Astrocyte of the spinal cord (primary cell): ENCODE results near the gene CMTM5.
"Not testable (repeated sequence)": the region's sequence is repeated elsewhere in the genome, so short reads cannot be mapped to it uniquely, and the experiment has no call there.

ENCODE experiments used
- DNase-seq: peaks from one replicate; pipeline ENCODE4 v3.0.0; 2011; ENCODE audit warnings: low read depth, low spot score
- H3K4me3 ChIP-seq: 2 replicates; pipeline ENCODE4 v1.5.1; 2011; ENCODE audit warnings: low read depth, mild to moderate bottlenecking, low read length, moderate library complexity
- in situ Hi-C: cut with HindIII; loops from 2 replicates; pipeline ENCODE4 v1.10.0; 2017; ENCODE audit warnings: low sequenced_read_pairs
- TF ChIP-seq, protein P1 (sequence below): IDR thresholded peaks from 2 replicates; pipeline ENCODE4 v1.5.1; 2012; ENCODE audit warnings: low read depth, mild to moderate bottlenecking, low read length, inconsistent platforms

Gene CMTM5

DNA sequence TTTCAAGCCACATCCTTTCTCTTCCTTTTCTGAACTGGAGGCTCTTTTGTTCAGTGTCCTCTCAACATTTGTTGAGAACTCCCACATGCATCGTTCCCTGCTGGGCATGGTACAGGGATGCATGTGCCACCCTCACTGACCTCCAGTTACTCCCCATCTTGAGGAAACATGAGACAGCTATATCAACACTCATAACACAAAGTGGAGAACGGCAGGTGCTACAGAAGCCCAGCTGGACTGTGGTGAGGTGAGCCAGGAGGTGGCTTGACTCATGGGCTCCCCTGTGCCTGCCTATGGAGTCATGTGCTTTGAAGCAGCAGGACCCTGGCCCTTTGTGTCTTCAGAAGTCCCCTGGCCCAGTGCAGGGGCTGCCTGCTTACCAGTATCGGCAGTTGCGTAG is 21.5 kb downstream of the CMTM5 start:
- in situ Hi-C loops = no loop called here
- TF ChIP-seq, protein P1, sequence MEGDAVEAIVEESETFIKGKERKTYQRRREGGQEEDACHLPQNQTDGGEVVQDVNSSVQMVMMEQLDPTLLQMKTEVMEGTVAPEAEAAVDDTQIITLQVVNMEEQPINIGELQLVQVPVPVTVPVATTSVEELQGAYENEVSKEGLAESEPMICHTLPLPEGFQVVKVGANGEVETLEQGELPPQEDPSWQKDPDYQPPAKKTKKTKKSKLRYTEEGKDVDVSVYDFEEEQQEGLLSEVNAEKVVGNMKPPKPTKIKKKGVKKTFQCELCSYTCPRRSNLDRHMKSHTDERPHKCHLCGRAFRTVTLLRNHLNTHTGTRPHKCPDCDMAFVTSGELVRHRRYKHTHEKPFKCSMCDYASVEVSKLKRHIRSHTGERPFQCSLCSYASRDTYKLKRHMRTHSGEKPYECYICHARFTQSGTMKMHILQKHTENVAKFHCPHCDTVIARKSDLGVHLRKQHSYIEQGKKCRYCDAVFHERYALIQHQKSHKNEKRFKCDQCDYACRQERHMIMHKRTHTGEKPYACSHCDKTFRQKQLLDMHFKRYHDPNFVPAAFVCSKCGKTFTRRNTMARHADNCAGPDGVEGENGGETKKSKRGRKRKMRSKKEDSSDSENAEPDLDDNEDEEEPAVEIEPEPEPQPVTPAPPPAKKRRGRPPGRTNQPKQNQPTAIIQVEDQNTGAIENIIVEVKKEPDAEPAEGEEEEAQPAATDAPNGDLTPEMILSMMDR = no peak
- no peak for DNase-seq
- H3K4me3 ChIP-seq = no peak overlapping the region

DNA sequence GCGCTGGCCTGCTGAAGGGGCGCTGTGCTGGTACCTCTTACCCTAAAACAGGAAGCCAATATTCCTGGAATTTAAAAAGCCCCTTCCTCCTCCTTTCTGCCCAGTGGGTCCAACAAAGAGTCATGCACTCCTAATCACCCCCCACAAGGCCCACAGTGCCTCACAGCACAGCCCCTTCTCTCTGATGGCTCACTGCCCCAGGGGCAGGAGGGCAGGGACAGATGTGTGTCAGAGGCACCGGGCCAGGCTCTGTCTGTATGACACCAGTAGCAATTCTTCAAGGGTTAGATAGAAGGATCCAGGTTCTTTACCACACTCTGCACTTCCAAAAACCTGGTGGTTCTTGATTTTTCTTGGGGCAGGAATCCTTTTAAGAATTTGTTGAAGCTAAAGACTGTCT is 22.3 kb downstream of the CMTM5 start:
- in situ Hi-C loops = no loop called here
- no peak overlapping the region for H3K4me3 ChIP-seq
- TF ChIP-seq, protein P1 = no peak
- no peak for DNase-seq

DNA sequence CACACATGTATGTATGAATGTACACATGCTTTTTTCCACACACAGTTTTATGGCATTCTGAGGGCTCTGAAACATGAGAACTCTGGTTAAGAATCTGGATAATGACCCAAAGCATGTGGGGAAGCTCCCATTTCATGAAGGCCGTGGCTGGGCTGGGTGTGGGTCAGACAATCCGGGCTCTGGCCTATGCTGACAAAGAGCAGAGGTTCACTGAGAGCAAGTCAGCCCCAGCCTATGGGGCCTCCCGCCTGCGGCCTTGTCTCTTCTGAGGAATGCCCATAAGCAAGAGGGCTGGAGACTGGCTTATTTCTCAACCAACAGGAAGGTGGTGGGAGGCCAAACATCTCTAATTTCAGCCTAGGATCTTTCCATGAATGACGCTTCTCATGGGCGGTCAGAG is 22.7 kb downstream of the CMTM5 start:
- DNase-seq = no peak
- in situ Hi-C loops = no loop called here
- TF ChIP-seq, protein P1 = no peak
- no peak overlapping the region for H3K4me3 ChIP-seq

DNA sequence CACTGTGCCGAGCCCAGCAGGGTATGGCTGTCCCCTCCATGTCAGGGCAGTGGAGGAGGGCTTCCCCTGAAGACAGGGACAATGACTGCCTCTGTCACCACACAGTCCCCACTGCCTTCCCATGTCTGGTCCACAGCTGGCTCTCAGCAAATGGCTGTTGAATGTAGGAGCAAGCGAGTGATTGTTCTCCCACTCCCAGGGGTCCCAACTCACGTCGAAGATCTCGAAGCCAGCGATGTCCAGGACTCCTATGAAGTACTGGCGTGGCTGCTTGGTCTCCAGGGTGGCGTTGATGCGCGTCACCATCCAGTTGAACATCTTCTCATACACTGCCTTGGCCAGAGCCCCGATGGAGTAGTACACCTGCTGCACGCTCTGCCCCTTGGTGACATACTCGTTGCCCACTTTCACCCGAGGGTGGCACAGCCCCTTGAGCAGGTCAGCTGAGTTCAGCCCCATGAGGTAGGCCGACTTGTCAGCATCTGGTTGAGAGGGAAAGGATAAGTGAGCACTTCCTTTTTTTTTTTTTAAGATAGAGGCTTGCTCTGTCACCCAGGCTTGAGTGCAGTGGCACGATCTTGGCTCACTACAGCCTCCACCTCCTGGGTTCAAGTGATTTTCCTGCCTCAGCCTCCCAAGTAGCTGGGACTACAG is 23.8 kb downstream of the CMTM5 start:
- in situ Hi-C loops, DNase-seq, H3K4me3 ChIP-seq: not testable (repeated sequence)

DNA sequence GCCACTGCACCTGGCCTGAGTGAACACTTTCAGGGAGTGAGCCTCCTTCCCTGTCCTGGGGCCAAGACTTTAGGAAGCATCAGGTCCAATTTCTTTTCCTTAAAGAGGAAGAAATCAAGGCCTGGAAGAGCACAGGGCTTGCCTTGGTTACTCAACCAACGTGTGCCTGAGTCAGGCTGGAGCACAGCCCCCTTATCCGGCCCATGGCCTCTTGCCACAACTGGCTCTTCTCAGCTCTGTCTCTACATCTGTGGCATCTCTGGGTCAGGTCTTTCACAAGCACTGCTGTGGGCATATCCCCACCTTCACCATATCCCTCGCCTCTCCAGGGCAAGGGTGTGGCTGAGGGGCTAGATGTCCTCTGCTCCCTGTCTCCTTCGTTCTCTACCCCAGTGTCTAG is 24.4 kb downstream of the CMTM5 start:
- H3K4me3 ChIP-seq = no peak overlapping the region
- in situ Hi-C loops = no loop called here
- TF ChIP-seq, protein P1 = no peak
- DNase-seq = no peak

DNA sequence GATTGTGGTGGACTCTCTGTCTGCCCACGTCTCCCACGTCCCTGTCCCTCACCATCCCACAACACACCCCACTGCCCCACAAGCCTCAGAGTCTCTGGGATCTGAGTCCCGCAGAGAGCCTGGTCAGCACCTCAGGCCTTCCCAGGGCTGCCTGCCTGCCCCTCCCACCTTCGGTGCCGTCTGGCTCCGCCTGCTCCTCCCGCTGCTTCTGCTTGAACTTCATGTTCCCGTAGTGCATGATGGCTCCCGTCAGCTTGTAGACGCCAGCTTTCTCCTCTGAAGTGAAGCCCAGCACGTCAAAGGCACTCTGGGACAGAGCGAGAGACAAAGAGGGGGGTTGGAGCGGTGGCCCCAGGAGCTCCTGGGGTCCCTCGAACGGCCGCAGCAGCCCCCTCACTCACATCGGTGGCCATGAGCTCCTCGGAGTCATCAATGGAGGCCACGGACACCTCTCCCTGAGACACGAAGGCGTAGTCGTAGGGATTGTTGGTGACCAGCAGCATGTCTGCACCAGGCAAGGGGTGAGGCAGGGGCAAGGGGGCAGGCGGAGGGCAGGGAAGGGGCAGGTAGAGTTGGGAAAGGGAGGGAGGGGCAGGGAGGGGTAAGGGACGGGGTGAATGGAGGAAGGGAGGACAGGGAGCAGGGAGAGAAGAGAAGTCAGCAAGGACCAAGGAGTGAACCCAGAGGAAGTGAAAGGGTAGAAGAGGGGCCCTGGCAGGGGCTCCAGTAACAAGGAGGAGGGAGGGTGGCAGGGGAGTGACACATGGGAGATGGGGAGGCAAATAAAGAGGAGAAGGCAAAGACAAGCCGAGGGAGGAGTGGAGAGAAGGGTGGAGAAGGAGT is 25.7 kb downstream of the CMTM5 start:
- no peak for DNase-seq
- no peak overlapping the region for H3K4me3 ChIP-seq
- TF ChIP-seq, protein P1 = no peak
- in situ Hi-C loops = no loop called here

DNA sequence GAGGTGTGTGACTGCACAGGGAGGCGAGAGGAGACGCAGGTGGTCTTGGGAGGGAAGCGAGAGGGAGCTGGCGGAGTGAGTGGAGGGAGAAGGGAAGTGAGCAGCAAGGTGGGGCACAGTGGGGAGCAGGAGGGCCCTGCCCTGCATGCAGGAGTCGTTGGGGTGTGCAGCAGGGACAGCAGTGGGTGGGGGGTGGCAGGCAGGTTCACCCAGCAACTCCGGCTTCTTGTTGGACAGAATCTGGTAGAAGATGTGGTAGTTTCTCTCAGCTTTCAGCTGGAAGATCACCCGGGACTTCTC is 26.2 kb downstream of the CMTM5 start:
- TF ChIP-seq, protein P1 = no peak
- no peak overlapping the region for H3K4me3 ChIP-seq
- DNase-seq = no peak
- in situ Hi-C loops = no loop called here
